ENCODE results near the gene NKX6-1. TPM values are rescaled to one million over a fixed set of nuclear protein-coding genes. Genes with fewer than 3 reads are reported as not detected.

The NKX6-1 gene
- polyA plus RNA-seq, 1 of the 3 experiments (the other 2 are of a cell fraction), result not detected

GRCh38 chr4:84495118-84495793, 3.8 kb downstream of the NKX6-1 start:
- WGBS (ENCODE audit: low lambda C conversion rate), result 32% methylated on average over 19 of the region's 21 CpGs
- H3K4me2 ChIP-seq, result no peak overlapping the region
- DNase-seq, result no peak
- POLR2A ChIA-PET, result no interaction called here
- H3K27me3 ChIP-seq (ENCODE audit: insufficient read depth), result peaks cover 99% of the 10 kb centered on the region
- H4K20me1 ChIP-seq (ENCODE audit: insufficient read depth), result no peaks in the 10 kb centered on the region
- TF ChIP-seq GABPA (IDR thresholded peaks at IDR 0.05; ENCODE audit: low read depth) (no peak), PBX3 (IDR thresholded peaks at IDR 0.05) (no peak), TAF1 (IDR thresholded peaks at IDR 0.05; ENCODE audit: borderline replicate concordance, low read depth, low read length) (no peak), FOSL2 (IDR thresholded peaks at IDR 0.05; ENCODE audit: borderline replicate concordance, low read depth) (no peak), SIN3A (IDR thresholded peaks at IDR 0.05; ENCODE audit: borderline replicate concordance, low read depth, low read length) (no peak), USF1 (IDR thresholded peaks at IDR 0.05; ENCODE audit: borderline replicate concordance, low read depth) (no peak), RAD21 (IDR thresholded peaks at IDR 0.05; ENCODE audit: low read length) (no peak), USF2 (IDR thresholded peaks at IDR 0.05; ENCODE audit: borderline replicate concordance, low read depth, low read length) (no peak), FOXJ3 (CRISPR knock-in tag; IDR thresholded peaks at IDR 0.05) (no peak), SMC3 (IDR thresholded peaks at IDR 0.05; ENCODE audit: low read depth, low read length) (no peak), POLR2AphosphoS5 (IDR thresholded peaks at IDR 0.05; ENCODE audit: low read depth, low read length) (no peak), MEF2A (IDR thresholded peaks at IDR 0.05; ENCODE audit: borderline replicate concordance, low read depth) (no peak), CTCF (IDR thresholded peaks at IDR 0.05) (no peak), RFX5 (IDR thresholded peaks at IDR 0.05; ENCODE audit: low read length) (no peak), EZH2phosphoT487 (IDR thresholded peaks at IDR 0.05; ENCODE audit: borderline replicate concordance, low read depth) (no peak), RXRA (IDR thresholded peaks at IDR 0.05; ENCODE audit: borderline replicate concordance, low read depth) (no peak), NRF1 (IDR thresholded peaks at IDR 0.05; ENCODE audit: low read depth, low read length) (no peak), GATA2 (CRISPR knock-in tag; IDR thresholded peaks at IDR 0.05) (no peak), NFIC (IDR thresholded peaks at IDR 0.05; ENCODE audit: borderline replicate concordance) (no peak)
- H3K9me2 ChIP-seq, result no peaks in the 10 kb centered on the region
- H3K9me3 ChIP-seq, result no peaks in the 10 kb centered on the region
- CTCF ChIA-PET, result interaction anchor here (0.9 kb wide), 1 partner anchor 851 kb away, joined by 3 read pairs; no protein-coding TSS in a partner anchor
- peaks cover 12% of the 10 kb centered on the region for H3F3A ChIP-seq (replicated peaks; ENCODE audit: insufficient read depth)
- H2AFZ ChIP-seq (ENCODE audit: low read depth), result no peak overlapping the region
- no peak overlapping the region for H3K27ac ChIP-seq (ENCODE audit: low read depth in 2 of 2, low read length in 1 of 2)
- no peaks in the 10 kb centered on the region for H3K79me2 ChIP-seq (ENCODE audit: insufficient read depth)
- H3K4me3 ChIP-seq (ENCODE audit: low read depth in 2 of 2, low read length in 1 of 2), result no peak overlapping the region
- peaks cover 0 to 10% of the 10 kb centered on the region in 2 experiments; a peak in 1 of 4 replicates for H3K4me1 ChIP-seq (ENCODE audit: control insufficient read depth in 1 of 2, insufficient read depth in 2 of 2, low read depth in 1 of 2, low read length in 1 of 2)
- H3K36me3 ChIP-seq (replicated peaks in 1 of 2; ENCODE audit: control insufficient read depth in 1 of 2, insufficient read depth in 2 of 2, low read length in 1 of 2), result no peaks in the 10 kb centered on the region
- H3K9ac ChIP-seq, result no peak overlapping the region

All from SK-N-SH (cell line).